Loucy (cell line): ENCODE measurements around the gene RILPL2.
"Not testable (repeated sequence)": the region's sequence is repeated elsewhere in the genome, so short reads cannot be mapped to it uniquely, and the experiment has no call there.

Experiments used
- H2AFZ ChIP-seq: fragments of 200-600 bp; sonication (generic); 2 replicates; pipeline ENCODE4 v1.6.0; 2016; ENCODE audit warnings: antibody characterized with exemption, mild to moderate bottlenecking, low read length, moderate library complexity
- H3F3A ChIP-seq: fragments of 200-600 bp; 2 replicates; pipeline ENCODE4 v1.6.0; 2016; ENCODE audit warnings: antibody characterized with exemption, low read depth, mild to moderate bottlenecking
- H3K27me3 ChIP-seq: fragments of 200-600 bp; sonication (generic); 2 replicates; pipeline ENCODE4 v1.6.1; 2014; ENCODE audit warnings: low read length, mild to moderate bottlenecking; ENCODE audit not compliant: insufficient read depth, poor library complexity, severe bottlenecking
- H3K36me3 ChIP-seq: fragments of 200-600 bp; sonication (generic); 2 replicates; pipeline ENCODE4 v1.6.1; 2016; ENCODE audit warnings: low read length; ENCODE audit not compliant: insufficient read depth
- H3K4me1 ChIP-seq: fragments of 200-600 bp; sonication (generic); 2 replicates; pipeline ENCODE4 v1.5.1; 2014; ENCODE audit warnings: low read length, mild to moderate bottlenecking; ENCODE audit not compliant: insufficient read depth, poor library complexity, severe bottlenecking
- H3K4me2 ChIP-seq: fragments of 200-600 bp; sonication (generic); 2 replicates; pipeline ENCODE4 v1.6.0; 2014; ENCODE audit warnings: antibody characterized with exemption, low read length, low read depth, mild to moderate bottlenecking; ENCODE audit not compliant: poor library complexity, severe bottlenecking
- H3K4me3 ChIP-seq: fragments of 200-600 bp; sonication (generic); 2 replicates; pipeline ENCODE4 v1.5.1; 2014; ENCODE audit warnings: low read length, mild to moderate bottlenecking, mixed read lengths; ENCODE audit not compliant: poor library complexity, severe bottlenecking
- H3K79me2 ChIP-seq: fragments of 200-600 bp; sonication (generic); 2 replicates; pipeline ENCODE4 v1.6.1; 2014; ENCODE audit warnings: low read length; ENCODE audit not compliant: insufficient read depth
- H3K9ac ChIP-seq: fragments of 200-600 bp; sonication (generic); 2 replicates; pipeline ENCODE4 v1.6.0; 2014; ENCODE audit warnings: mild to moderate bottlenecking, low read depth, low read length, moderate library complexity; ENCODE audit not compliant: poor library complexity, severe bottlenecking
- H3K9me2 ChIP-seq: fragments of 200-600 bp; sonication (generic); replicated peaks from 2 replicates; pipeline ENCODE4 v1.6.1; 2016; ENCODE audit warnings: low read depth, low read length, mixed read lengths
- H3K9me3 ChIP-seq: fragments of 200-600 bp; sonication (generic); 2 replicates; pipeline ENCODE4 v1.6.1; 2014; ENCODE audit warnings: mild to moderate bottlenecking, antibody characterized with exemption, low read length, low read depth; ENCODE audit not compliant: insufficient read depth
- H4K20me1 ChIP-seq: fragments of 200-600 bp; sonication (generic); 2 replicates; pipeline ENCODE4 v1.6.0; 2014; ENCODE audit warnings: antibody characterized with exemption, low read length, mild to moderate bottlenecking; ENCODE audit not compliant: insufficient read depth, poor library complexity, severe bottlenecking
- EZH2phosphoT487 ChIP-seq: fragments of 200-600 bp; IDR thresholded peaks from 2 replicates; pipeline ENCODE4 v1.6.1; 2018; ENCODE audit warnings: antibody characterized with exemption, mild to moderate bottlenecking, moderate library complexity, borderline replicate concordance
- TF ChIP-seq, protein P1 (sequence below): fragments of 200-600 bp; sonication (generic); conservative IDR thresholded peaks from 2 replicates; pipeline ENCODE4 v1.5.1; 2014; ENCODE audit warnings: mild to moderate bottlenecking, antibody characterized with exemption, low read length

The RILPL2 gene

DNA sequence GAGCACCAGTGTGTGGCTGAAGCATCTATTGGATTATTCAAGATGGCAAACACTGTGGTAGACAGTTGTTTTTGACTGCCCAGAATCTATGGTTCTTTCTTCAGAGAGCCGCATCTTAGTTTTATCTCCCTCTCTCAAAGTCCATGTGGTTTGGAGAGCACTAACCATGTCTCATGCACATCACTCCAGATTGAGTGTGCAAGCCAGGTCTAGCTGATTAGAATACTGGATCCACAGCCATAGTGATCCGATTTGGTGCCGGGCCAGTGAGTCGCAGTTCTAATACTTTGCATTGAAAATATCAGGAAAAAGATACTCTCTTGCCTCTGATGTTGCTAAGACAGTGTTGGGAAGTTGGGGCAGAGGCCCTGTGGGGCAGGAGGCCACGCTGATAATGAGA is 67.3 kb downstream of the RILPL2 start:
- H3K4me2 ChIP-seq = no peak overlapping the region
- TF ChIP-seq, protein P1, sequence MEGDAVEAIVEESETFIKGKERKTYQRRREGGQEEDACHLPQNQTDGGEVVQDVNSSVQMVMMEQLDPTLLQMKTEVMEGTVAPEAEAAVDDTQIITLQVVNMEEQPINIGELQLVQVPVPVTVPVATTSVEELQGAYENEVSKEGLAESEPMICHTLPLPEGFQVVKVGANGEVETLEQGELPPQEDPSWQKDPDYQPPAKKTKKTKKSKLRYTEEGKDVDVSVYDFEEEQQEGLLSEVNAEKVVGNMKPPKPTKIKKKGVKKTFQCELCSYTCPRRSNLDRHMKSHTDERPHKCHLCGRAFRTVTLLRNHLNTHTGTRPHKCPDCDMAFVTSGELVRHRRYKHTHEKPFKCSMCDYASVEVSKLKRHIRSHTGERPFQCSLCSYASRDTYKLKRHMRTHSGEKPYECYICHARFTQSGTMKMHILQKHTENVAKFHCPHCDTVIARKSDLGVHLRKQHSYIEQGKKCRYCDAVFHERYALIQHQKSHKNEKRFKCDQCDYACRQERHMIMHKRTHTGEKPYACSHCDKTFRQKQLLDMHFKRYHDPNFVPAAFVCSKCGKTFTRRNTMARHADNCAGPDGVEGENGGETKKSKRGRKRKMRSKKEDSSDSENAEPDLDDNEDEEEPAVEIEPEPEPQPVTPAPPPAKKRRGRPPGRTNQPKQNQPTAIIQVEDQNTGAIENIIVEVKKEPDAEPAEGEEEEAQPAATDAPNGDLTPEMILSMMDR = no peak
- TF ChIP-seq EZH2phosphoT487 = no peak
- H3K36me3 ChIP-seq = no peaks in the 10 kb centered on the region
- peaks cover 4% of the 10 kb centered on the region for H3K79me2 ChIP-seq
- H3K27me3 ChIP-seq = no peaks in the 10 kb centered on the region
- H3K9ac ChIP-seq = no peak overlapping the region
- peaks cover 4% of the 10 kb centered on the region; the same call in 1 of the 2 replicates for H3F3A ChIP-seq
- no peaks in the 10 kb centered on the region for H3K4me1 ChIP-seq
- H3K9me2 ChIP-seq = no peaks in the 10 kb centered on the region
- no peaks in the 10 kb centered on the region for H3K9me3 ChIP-seq
- peaks cover 3% of the 10 kb centered on the region for H4K20me1 ChIP-seq
- no peak overlapping the region for H2AFZ ChIP-seq
- no peak overlapping the region for H3K4me3 ChIP-seq

DNA sequence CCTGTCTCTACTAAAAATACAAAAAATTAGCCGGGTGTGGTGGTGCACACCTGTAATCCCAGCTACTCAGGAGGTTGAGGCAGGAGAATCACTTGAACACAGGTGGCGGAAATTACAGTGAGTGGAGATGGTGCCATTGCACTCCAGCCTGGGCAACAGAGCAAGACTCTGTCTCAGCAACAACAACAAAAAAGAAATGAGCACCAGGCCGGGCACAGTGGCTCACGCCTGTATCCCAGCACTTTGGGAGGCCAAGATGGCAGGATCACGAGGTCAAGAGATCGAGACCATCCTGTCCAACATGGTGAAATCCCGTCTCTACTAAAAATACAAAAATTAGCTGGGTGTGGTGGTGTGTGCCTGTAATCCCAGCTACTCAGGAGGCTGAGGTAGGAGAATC is 68.1 kb downstream of the RILPL2 start:
- peaks cover 12% of the 10 kb centered on the region for H3K79me2 ChIP-seq
- not testable (repeated sequence) for H3K4me1 ChIP-seq, H3K36me3 ChIP-seq, H2AFZ ChIP-seq, H3K9me3 ChIP-seq, H3K9me2 ChIP-seq, H3K4me2 ChIP-seq, H3K4me3 ChIP-seq, H3F3A ChIP-seq, H3K27me3 ChIP-seq, H3K9ac ChIP-seq
- peaks cover 11% of the 10 kb centered on the region for H4K20me1 ChIP-seq

DNA sequence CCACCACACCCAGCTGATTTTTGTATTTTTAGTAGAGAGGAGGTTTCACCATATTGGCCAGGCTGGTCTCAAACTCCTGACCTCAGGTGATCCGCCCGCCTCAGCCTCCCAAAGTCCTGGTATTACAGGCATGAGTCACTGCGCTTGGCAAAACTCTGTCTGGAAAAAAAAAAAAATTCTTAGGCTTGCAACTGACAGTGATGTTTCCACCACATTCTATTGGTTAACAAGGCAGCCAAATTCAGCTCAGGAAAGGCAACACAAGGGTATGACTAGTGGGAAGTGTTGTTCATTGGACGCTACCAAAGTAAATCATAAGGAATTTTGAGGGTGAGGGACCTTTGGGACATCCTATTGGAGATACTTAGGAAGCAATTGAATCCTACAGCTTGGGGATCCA is 69.0 kb downstream of the RILPL2 start:
- Histone ChIP-seq H3K4me3 (no peak overlapping the region), H3K79me2 (peaks cover 21% of the 10 kb centered on the region), H4K20me1 (peaks cover 21% of the 10 kb centered on the region), H3K27me3 (no peaks in the 10 kb centered on the region), H3K36me3 (no peaks in the 10 kb centered on the region), H3K4me1 (peaks cover 10% of the 10 kb centered on the region), H2AFZ (no peak overlapping the region), H3K9me3 (no peaks in the 10 kb centered on the region), H3K9me2 (no peaks in the 10 kb centered on the region), H3K4me2 (no peak overlapping the region), H3F3A (peaks cover 4% of the 10 kb centered on the region; the same call in 1 of the 2 replicates), H3K9ac (no peak overlapping the region)
- TF ChIP-seq EZH2phosphoT487 = no peak
- TF ChIP-seq, protein P1 = no peak
